ENCODE data around the gene CCL22.

The CCL22 gene

GRCh38 chr16:57373117-57373947 is 14.7 kb downstream of the CCL22 start:
- intact Hi-C loops (cut with DNase I): loop anchor here (2.0 kb wide), 1 partner anchor 73 kb away; no protein-coding TSS in a partner anchor
- peak in 3 of 10 donors; percentile 68 to 82 (median 82) for DNase-seq

- intact Hi-C loops (cut with DNase I): no loop called here
- peak in 8 of 10 donors; percentile 49 to 93 (median 67) for DNase-seq
Measured at GRCh38 chr16:57374067-57374534, 15.5 kb downstream of the CCL22 start.

- intact Hi-C loops (cut with DNase I): loop anchor here (5.0 kb wide), 1 partner anchor 37 kb away; no protein-coding TSS in a partner anchor
- DNase-seq: peak in 2 of 10 donors; percentile 7 to 55
Measured at GRCh38 chr16:57374925-57375465, 16.4 kb downstream of the CCL22 start.

GRCh38 chr16:57376313-57376818 is 17.8 kb downstream of the CCL22 start:
- peak in 1 of 10 donors; percentile 4 for DNase-seq
- intact Hi-C loops (cut with DNase I): loop anchor here (5.0 kb wide), 1 partner anchor 36 kb away; no protein-coding TSS in a partner anchor

GRCh38 chr16:57377080-57377841 is 18.7 kb downstream of the CCL22 start:
- intact Hi-C loops (cut with DNase I): loop anchor here (5.0 kb wide), 1 partner anchor 35 kb away; no protein-coding TSS in a partner anchor
- peak in 2 of 10 donors; percentile 53 to 54 for DNase-seq

- intact Hi-C loops (cut with DNase I): loop anchor here (5.0 kb wide), 1 partner anchor 33 kb away; no protein-coding TSS in a partner anchor
- DNase-seq: peak in 2 of 10 donors; percentile 35 to 68
Measured at GRCh38 chr16:57379579-57379978, 21.0 kb downstream of the CCL22 start.

GRCh38 chr16:57380671-57381462 is 22.3 kb downstream of the CCL22 start:
- DNase-seq: peak in 2 of 10 donors; percentile 78 to 85
- intact Hi-C loops (cut with DNase I): no loop called here

- peak in 2 of 10 donors; percentile 69 to 84 for DNase-seq
- intact Hi-C loops (cut with DNase I): no loop called here
Measured at GRCh38 chr16:57381791-57382534, 23.4 kb downstream of the CCL22 start.

GRCh38 chr16:57382535-57383275 is 24.1 kb downstream of the CCL22 start:
- intact Hi-C loops (cut with DNase I): no loop called here
- peak in 3 of 10 donors; percentile 47 to 74 (median 72) for DNase-seq

- peak in 3 of 10 donors; percentile 68 to 91 (median 83) for DNase-seq
- intact Hi-C loops (cut with DNase I): no loop called here
Measured at GRCh38 chr16:57383276-57384247, 25.0 kb downstream of the CCL22 start.

- intact Hi-C loops (cut with DNase I): no loop called here
- DNase-seq: peak in 2 of 10 donors; percentile 58 to 75
Measured at GRCh38 chr16:57384248-57385070, 25.9 kb downstream of the CCL22 start.

- peak in 2 of 10 donors; percentile 44 to 66 for DNase-seq
- intact Hi-C loops (cut with DNase I): no loop called here
Measured at GRCh38 chr16:57385083-57385482, 26.5 kb downstream of the CCL22 start.

GRCh38 chr16:57386381-57386951 is 27.9 kb downstream of the CCL22 start:
- DNase-seq: peak in 2 of 10 donors; percentile 72 to 78

GRCh38 chr16:57387598-57388354 is 29.2 kb downstream of the CCL22 start:
- peak in 1 of 10 donors; percentile 33 for DNase-seq
- intact Hi-C loops (cut with DNase I): no loop called here

More at GRCh38 chr16:57386381-57386951, 27.9 kb downstream of the CCL22 start:
- intact Hi-C loops (cut with DNase I): no loop called here
